Stimulated activated naive CD4-positive, alpha-beta T cell (primary cell): Measurements from ENCODE around the gene BEX3.
"Not testable (repeated sequence)": the region's sequence is repeated elsewhere in the genome, so short reads cannot be mapped to it uniquely, and the experiment has no call there.

ENCODE experiments used
- DNase-seq, 6 experiments: peaks; one replicate each; lab custom pipeline; 2025; lab: John Stamatoyannopoulos, UW

The BEX3 gene

DNA sequence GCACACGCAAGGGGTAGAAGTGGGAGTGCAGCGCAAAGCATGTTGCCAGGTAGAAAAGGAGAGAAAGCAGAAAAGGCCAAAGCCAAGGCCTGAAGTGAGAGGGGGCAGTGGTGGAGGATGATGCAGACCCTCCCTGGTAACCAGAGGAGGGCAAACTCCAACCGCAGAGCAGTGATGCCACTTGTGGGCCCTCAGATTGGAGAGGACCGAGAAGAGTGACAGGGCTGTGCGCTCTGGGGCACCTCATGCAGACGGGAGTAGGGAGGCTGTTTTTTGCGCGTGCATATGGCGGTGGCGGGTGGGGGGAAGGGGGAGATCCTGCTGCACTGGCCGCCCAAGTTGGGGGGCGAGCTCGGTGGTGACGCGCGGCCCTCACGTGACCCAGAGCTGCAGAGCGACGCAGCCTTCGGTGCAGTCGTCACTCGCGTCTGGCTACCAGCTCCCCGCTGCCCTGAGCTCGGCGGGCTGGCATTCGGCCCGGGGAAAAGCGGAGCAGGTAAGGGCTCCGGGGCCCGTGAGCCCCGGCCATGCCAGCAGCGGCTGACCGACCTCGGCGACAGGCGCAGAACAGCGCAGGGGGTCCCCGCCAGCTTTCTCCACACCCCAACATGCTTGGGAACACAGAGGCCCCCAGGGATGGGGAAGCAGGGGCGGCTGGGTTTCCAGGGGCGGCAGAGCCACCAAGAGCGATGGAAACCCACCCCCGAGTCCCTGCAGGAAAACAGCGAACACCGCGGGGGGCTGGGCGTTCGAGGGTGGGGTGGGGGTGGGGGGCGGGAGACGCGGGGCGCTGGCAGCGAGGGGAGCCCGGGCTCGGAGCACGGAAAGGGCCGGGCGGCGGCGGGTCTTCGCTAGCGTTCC is at the start of gene BEX3:
BEX3 (plus strand) TSS at position 421 of the 861 bp plus-strand sequence. CDS start 984 bp downstream, outside the sequence.
- peak; percentile 25 to 53 (median 34) for DNase-seq

DNA sequence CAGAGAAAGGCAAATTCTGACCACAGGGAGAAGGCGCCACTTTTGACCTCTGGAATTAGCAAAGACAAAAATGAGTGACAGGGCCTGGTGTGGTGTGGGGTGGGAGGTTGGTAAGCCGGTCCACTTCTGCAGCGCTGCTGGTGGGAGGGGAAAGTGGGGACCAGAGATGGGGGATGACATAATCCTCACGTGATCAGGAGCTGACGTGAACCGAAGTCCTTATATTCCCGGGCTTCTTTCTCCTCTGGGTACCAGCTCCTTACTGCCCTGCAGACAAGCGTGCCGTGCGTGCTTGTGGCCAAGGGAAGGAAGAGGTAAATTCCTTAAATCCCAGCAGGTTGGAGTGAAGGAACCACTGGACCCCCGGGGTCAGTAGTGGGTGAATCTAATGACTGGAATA is 46.3 kb upstream of the BEX3 start, which contains the start of gene TCEAL7:
TCEAL7 (plus strand) TSS at position 249 of the 400 bp plus-strand sequence. CDS start 1,165 bp downstream, outside the sequence.
- DNase-seq, result no peak

DNA sequence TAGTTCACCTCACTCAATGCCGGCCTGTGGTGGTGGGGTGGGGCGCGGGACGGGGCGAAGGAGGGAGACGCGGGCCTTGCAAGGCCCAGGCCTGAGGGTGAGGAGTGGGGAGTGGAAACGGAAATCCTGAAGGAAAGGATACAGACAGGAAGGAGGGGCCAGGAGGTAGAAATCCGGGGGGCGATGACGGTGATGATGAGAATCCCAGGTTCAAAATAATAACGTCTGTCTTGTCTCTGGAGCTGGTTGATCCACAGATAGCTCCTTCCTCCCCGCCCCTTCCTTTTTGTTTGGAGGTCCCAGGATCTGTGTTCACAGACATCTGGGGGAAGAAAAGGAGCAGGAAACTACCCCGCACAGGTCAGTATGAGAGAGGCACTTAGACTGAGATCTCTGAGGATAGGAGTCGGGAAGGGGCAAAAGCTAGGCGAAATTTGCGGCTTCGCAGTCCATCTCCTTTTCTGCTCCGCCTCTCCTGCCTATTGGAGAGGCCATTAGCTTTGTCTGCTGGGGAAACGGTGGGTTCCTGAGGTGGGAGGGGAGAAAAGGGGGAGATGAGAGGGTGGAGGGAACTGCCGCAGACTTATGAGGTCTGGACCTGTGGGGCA is 45.6 kb upstream of the BEX3 start:
- no peak for DNase-seq

GRCh38 chrX:103338663-103339062 is 37.7 kb upstream of the BEX3 start:
- no peak for DNase-seq

DNA sequence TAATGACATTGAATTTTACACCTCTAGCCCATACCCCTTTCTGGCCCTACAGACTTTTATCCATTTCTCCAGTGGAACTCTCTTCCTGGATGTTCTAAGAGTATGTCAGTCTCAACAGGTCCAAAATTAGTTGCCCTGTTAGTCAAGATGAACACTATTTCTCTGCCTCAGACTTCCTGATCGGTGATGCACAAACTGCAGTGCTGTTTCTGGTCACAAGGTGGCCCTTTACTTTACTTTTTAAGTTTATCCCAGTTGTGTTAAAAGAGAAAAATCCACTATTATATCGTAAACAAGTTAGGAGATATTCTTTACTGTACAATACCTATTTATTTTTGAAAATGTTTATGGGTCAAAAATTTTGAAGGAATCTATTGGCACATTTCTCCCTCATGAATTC is 33.2 kb upstream of the BEX3 start:
- DNase-seq, result peak in 5 of 6 experiments; percentile 2 to 44 (median 20)

DNA sequence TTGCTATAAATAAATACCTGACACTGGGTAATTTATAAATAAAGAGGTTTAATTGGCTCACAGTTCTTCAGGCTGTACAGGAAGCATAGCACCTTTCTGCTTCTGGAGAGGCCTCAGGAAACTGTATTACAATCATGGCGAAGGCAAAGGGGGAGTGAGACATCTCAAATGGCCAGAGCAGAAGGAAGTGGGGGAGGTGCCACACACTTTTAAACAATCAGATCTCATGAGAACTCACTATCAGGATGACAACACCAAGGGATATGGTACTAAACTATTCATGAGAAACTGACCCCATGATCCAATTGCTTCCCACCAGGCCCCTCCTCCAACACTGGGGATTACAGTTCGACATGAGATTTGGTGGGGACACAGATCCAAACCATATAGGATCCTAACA is 31.7 kb upstream of the BEX3 start:
- DNase-seq, result no peak

DNA sequence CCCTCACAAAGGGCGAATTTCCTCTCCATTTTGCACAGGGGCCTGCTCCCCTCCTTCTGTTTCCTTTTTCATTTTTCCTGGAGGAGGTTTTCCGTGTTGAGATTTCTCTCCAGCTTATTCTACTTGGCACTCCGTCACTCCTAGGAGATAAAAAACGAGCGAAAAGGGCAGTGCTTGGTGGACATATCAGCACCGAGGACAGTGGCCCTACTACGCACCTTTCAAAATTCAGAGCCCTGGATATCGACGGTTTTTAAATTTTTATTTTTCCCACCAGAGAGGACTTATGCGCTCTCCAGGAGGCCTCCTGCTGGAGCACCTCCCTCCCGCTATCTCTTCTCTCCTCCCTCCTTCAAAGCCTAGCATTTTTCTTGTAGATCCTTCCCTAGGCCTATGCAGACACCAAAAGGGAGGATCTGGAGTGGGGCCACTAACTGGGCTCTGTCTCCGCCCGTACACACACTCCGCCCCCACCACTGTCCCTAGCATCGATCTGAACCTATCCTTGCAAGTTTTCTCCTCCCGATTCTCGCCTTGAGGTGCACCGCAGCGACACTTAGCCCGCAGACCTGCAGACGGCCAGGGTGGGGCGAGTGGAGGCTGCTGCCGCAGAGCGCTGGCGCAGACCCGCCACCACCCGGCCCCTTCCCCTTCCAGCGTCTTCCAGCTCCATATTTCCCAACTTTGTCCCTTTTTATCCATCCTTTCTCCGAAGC is 28.5 kb upstream of the BEX3 start:
- DNase-seq, result no peak

- peak in 1 of 6 experiments; percentile 9 for DNase-seq
Measured at GRCh38 chrX:103356130-103356798, 20.1 kb upstream of the BEX3 start, which contains the start of gene TCEAL9. Gene TCEAL9 (plus strand): TSS chrX:103356506. CDS start chrX:103357685, 1,179 bp downstream.

- peak in 1 of 6 experiments; percentile 12 for DNase-seq
Measured at GRCh38 chrX:103356858-103357257, 19.5 kb upstream of the BEX3 start.

DNA sequence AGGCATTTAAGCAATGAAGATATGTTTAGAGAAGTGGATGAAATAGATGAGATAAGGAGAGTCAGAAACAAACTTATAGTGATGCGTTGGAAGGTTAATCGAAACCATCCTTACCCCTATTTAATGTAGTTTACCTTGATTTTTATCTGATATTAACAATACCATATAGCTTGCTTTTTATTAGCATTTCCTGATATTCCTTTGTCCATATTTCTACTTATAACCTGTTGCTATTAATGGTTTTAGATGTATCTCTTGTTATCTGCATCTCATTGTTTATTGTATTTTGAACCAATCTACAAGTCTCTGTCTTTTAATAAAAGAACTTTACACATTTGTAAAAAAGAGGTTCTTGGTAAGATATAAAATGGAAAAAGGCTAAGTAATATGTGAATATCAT is 18.5 kb upstream of the BEX3 start:
- no peak for DNase-seq

DNA sequence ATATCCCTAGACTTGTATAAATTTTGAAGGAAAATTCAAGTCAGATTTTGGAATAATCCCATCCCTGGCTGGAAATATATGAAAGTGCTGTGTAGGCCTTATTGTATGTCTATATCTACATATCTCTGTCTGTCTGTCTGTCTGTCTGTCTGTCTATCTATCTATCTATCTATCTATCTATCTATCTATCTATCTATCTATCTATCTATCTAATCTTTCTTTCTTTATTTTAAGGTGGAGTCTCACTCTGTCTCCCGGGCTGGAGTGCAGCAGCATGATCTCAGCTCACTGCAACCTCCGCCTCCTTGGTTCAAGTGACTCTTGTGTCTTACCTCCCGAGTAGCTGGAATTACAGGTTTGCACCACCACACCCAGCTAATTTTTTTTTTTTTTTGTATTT is 16.7 kb upstream of the BEX3 start:
- not testable (repeated sequence) for DNase-seq

GRCh38 chrX:103360092-103360491 is 16.2 kb upstream of the BEX3 start:
- no peak for DNase-seq

DNA sequence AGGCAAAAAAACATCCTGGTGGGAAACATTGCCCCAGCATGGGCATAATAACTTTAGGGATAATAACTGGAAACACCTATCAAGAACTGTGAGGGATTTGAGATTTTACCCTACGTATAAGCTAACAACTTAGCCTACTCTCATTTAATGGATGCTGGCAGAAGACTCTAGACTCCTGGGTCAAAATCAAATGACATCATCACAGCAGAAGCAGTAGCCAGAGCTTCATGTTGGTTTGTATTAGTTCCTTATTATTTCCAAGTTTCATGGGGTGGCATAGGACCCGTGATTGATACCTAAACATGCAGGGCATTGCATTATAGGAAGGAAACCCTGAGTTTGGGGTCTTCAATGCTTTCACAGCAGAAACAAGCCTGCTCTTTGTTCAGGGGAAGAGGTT is 15.4 kb upstream of the BEX3 start:
- DNase-seq, result no peak

GRCh38 chrX:103361798-103362197 is 14.5 kb upstream of the BEX3 start:
- no peak for DNase-seq

DNA sequence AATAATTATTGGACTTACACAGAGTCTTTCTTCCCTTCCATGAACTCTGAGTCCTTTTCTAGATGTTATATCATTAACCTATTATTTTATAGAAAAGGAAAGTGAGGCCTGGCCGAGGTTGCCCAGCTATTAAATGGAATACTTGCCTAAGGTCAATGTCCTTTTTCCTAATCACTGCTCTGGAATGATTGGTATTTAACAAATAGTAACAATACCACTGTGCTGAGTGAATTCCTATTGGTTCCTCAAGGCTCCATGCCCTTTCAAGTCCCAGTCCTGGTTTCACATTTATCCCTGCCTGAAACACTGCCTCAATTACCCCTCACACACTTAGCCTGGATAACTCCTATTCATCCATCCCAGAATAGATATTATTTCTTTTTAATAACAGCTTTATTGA is 13.9 kb upstream of the BEX3 start:
- no peak for DNase-seq

DNA sequence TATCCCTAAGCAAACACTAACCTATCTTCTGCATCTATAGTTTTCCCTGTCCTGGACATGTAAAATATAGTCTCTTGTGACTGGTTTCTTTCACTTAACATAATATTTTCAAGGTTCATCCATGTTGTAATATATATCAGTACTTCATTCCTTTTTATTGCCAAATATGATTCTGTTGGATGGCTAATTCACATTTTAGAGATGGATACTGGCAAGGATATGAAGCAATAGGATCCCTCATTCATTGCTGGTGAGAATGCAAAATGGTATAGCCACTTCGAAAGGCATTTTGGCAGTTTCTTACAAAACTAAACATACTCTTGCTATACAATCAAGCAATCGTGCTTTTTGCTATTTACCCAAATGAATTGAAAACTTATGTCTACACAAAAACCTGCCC is 13.3 kb upstream of the BEX3 start:
- DNase-seq, result no peak

DNA sequence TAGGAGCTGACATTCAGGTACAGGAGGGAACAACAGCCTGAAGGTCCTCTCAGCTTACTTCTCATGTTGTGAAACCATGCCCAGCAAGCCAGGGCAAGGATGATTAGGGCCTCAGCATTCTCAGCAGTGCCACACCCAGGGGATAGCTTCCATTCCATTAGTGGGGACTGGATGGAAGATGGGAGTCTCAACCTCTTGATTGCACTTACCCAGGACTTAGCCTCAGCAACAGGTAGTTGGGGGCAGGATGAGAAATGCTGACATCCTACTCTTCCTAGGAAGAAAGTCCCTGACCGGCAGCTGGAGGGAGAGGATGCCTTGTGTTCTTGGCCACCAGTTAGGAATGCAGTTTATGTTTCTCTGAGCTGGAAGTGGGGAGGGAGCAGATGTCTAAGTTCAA is 8.8 kb upstream of the BEX3 start:
- no peak for DNase-seq

GRCh38 chrX:103369479-103369878 is 6.9 kb upstream of the BEX3 start:
- no peak for DNase-seq

- no peak for DNase-seq
Measured at GRCh38 chrX:103372886-103373285, 3.5 kb upstream of the BEX3 start.

DNA sequence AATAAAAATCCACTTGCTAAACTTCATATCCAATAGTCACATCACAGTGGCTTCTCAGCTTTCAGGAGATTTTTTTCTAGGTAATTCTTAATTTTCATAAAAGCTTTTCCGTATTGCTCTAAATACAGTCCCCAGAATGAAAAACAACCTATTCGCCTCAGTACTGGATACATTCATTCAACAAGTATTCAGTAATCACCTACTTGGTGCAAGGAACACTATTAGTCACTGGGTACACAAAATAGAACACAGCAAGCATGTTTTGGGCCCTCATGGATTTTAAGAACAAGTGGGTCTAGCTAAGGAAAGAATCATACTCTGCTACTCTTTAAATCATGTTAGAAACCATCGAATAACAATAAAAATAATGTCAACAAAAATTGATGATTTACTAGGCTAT is 2.8 kb upstream of the BEX3 start:
- no peak for DNase-seq

GRCh38 chrX:103376979-103377324 is 614 bp downstream of the BEX3 start:
- peak in 1 of 6 experiments; percentile 18 for DNase-seq

DNA sequence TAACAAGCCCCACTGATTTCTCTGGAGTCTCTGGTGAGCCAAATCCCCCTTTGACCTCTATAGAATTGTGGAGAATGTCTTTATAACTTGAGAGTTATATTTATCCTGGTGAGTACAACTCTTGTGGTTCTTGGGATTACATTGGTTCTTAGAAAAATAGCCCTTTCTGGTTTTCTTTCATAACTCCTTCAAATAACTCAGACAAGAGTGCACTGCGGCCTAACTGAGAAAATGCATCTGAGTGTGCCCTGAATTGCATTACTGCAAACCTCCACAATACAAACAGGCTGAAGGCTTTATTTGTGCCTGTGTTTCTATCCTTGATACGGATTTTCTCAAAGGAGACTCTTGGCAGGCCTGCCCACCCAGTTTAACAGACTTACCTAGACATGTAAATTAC is 2.7 kb downstream of the BEX3 start:
- no peak for DNase-seq
